Lower lobe of right lung (tissue), 2 donors: ENCODE results near the gene WDFY4. TPM values are rescaled to one million over a fixed set of nuclear protein-coding genes. Genes with fewer than 3 reads are reported as not detected.

Source experiments
- ATAC-seq, 2 donors: fragments of 200-7000 bp; cut with Tn5 transposase; one replicate each; pipeline ENCODE4 v1.9.1; 2020 to 2022; ENCODE audit warnings: mild to moderate bottlenecking in 2 of 2, moderate library complexity in 2 of 2
- DNase-seq: peaks from one replicate; pipeline ENCODE4 v3.0.0-alpha.2; 2020
- H3K27ac ChIP-seq: fragments of 200-600 bp; one replicate; pipeline ENCODE4 v1.8.0; 2022
- H3K27me3 ChIP-seq: fragments of 200-600 bp; one replicate; pipeline ENCODE4 v1.8.0; 2022; ENCODE audit warnings: low read depth
- H3K36me3 ChIP-seq: fragments of 200-600 bp; one replicate; pipeline ENCODE4 v1.8.0; 2022; ENCODE audit warnings: mild to moderate bottlenecking
- H3K4me1 ChIP-seq: fragments of 200-600 bp; one replicate; pipeline ENCODE4 v1.8.0; 2022
- H3K4me3 ChIP-seq: fragments of 200-600 bp; one replicate; pipeline ENCODE4 v1.8.0; 2022; ENCODE audit warnings: mild to moderate bottlenecking
- H3K9me3 ChIP-seq: fragments of 200-600 bp; one replicate; pipeline ENCODE4 v1.8.0; 2022
- CTCF ChIP-seq: fragments of 200-600 bp; IDR thresholded peaks from one replicate; pipeline ENCODE4 v1.8.0; 2022; ENCODE audit warnings: antibody characterized with exemption, mild to moderate bottlenecking
- intact Hi-C: fragments of 100-400 bp; cut with DNase I; formaldehyde crosslinking; loops from one replicate; pipeline ENCODE4 v1.11.0; 2022
- total RNA-seq: library from RNA; stranded (reverse); fragmentation: NEBNext Ultra II Directional; extraction: Animal tissue kit (Norgen Biotek cat#: 25700); gene quantifications from one replicate; pipeline ENCODE4 v1.2.1, GENCODE V29; 2021
- donor health status: DM: no; HTN: yes; CAD: no; lungs with severe emphysema.

The WDFY4 gene
- total RNA-seq, 1 donor from 2014 or later = 44.4 TPM

- Histone ChIP-seq H3K36me3 (peaks cover 9% of the 10 kb centered on the region), H3K4me3 (no peak overlapping the region), H3K9me3 (no peaks in the 10 kb centered on the region), H3K27ac (no peak overlapping the region), H3K4me1 (no peaks in the 10 kb centered on the region), H3K27me3 (no peaks in the 10 kb centered on the region)
- ATAC-seq (no peak), DNase-seq (no peak)
- intact Hi-C loops = no loop called here
- no peak for TF ChIP-seq CTCF
These were observed 51.9 kb downstream of the WDFY4 start for GRCh38 chr10:48736596-48736995.

GRCh38 chr10:48737886-48738285 lies 53.2 kb downstream of the WDFY4 start:
- no peak for TF ChIP-seq CTCF
- DNase-seq (no peak), ATAC-seq (no peak)
- Histone ChIP-seq H3K27me3 (no peaks in the 10 kb centered on the region), H3K4me1 (no peaks in the 10 kb centered on the region), H3K4me3 (no peak overlapping the region), H3K27ac (no peak overlapping the region), H3K9me3 (no peaks in the 10 kb centered on the region), H3K36me3 (peaks cover 9% of the 10 kb centered on the region)
- intact Hi-C loops = no loop called here

GRCh38 chr10:48739170-48739569 lies 54.5 kb downstream of the WDFY4 start:
- no peak overlapping the region for H3K27ac ChIP-seq
- H3K4me3 ChIP-seq = no peak overlapping the region
- H3K4me1 ChIP-seq = no peaks in the 10 kb centered on the region
- no peaks in the 10 kb centered on the region for H3K9me3 ChIP-seq
- ATAC-seq = no peak
- intact Hi-C loops = no loop called here
- H3K27me3 ChIP-seq = no peaks in the 10 kb centered on the region
- TF ChIP-seq CTCF = no peak
- peaks cover 9% of the 10 kb centered on the region for H3K36me3 ChIP-seq
- no peak for DNase-seq

GRCh38 chr10:48740015-48740707 lies 55.5 kb downstream of the WDFY4 start:
- ATAC-seq (no peak), DNase-seq (no peak)
- H3K27ac ChIP-seq = no peak overlapping the region
- H3K4me3 ChIP-seq = no peak overlapping the region
- H3K36me3 ChIP-seq = peaks cover 9% of the 10 kb centered on the region
- no peaks in the 10 kb centered on the region for H3K27me3 ChIP-seq
- no peak for TF ChIP-seq CTCF
- H3K9me3 ChIP-seq = no peaks in the 10 kb centered on the region
- H3K4me1 ChIP-seq = no peaks in the 10 kb centered on the region
- intact Hi-C loops = no loop called here

- peaks cover 4% of the 10 kb centered on the region for H3K36me3 ChIP-seq
- intact Hi-C loops = no loop called here
- no peak for TF ChIP-seq CTCF
These were observed 56.3 kb downstream of the WDFY4 start for GRCh38 chr10:48740988-48741387.

More at GRCh38 chr10:48740988-48741387, 56.3 kb downstream of the WDFY4 start:
- no peaks in the 10 kb centered on the region for H3K9me3 ChIP-seq
- H3K27me3 ChIP-seq = no peaks in the 10 kb centered on the region
- no peak overlapping the region for H3K4me3 ChIP-seq
- ATAC-seq = no peak
- H3K4me1 ChIP-seq = no peaks in the 10 kb centered on the region
- no peak for DNase-seq
- no peak overlapping the region for H3K27ac ChIP-seq
